Activated gamma-delta T cell treated with Interleukin-2 at 50 U/mL for 16 hours (primary cell): ENCODE results near the gene THRAP3.
"Not testable (repeated sequence)": the region's sequence is repeated elsewhere in the genome, so short reads cannot be mapped to it uniquely, and the experiment has no call there.

Source experiments
- DNase-seq: peaks from one replicate; pipeline ENCODE4 v3.0.0-alpha.2; 2020

Gene THRAP3

GRCh38 chr1:36251794-36252481 lies 27.7 kb downstream of the THRAP3 start:
- DNase-seq = no peak

DNA sequence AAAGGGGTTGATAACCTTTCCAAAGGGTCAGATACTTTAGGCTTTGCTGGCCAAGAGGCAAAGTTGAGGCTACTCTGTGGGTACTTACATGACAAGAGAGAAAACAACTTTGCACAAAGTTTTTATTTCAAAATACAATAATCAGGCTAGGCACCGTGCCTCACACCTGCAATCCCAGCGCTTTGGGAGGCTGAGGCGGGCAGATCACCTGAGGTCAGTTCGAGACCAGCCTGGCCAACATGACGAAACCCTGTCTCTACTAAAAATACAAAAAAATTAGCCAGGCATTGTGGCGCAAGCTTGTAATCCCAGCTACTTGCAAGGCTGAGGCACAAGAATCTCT lies 28.2 kb downstream of the THRAP3 start:
- DNase-seq = not testable (repeated sequence)

DNA sequence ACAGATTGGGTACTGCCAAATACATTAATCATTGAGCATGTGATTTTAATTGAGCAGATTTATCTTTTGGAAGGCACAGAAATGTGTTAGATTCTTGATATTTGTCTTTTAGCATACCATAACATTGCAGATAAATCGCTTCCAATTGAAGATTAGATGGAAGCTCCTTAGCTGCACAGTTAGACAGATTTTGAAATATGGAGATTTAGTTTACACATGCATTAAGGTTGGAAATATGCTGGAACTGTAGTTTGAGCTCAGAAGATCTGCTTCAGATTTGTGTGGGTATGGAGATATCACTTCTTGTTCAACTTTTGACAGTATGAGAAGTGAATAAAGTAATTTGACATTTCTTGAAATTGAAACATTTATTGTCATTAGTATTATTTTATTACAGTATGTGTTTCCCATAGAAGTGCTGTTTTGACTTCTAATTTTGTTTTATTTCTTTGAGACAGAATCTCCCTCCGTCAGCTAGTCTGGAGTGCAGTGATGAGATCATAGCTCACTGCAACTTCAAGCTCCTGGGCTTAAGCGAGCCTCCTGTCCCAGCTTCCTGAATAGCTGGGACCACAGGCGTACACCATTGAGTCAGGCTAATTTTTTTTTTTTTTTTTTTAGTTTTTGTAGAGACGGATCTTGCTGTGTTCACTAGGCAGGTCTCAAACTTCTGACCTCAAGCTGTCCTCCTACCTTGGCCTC lies 29.1 kb downstream of the THRAP3 start:
- DNase-seq = no peak

DNA sequence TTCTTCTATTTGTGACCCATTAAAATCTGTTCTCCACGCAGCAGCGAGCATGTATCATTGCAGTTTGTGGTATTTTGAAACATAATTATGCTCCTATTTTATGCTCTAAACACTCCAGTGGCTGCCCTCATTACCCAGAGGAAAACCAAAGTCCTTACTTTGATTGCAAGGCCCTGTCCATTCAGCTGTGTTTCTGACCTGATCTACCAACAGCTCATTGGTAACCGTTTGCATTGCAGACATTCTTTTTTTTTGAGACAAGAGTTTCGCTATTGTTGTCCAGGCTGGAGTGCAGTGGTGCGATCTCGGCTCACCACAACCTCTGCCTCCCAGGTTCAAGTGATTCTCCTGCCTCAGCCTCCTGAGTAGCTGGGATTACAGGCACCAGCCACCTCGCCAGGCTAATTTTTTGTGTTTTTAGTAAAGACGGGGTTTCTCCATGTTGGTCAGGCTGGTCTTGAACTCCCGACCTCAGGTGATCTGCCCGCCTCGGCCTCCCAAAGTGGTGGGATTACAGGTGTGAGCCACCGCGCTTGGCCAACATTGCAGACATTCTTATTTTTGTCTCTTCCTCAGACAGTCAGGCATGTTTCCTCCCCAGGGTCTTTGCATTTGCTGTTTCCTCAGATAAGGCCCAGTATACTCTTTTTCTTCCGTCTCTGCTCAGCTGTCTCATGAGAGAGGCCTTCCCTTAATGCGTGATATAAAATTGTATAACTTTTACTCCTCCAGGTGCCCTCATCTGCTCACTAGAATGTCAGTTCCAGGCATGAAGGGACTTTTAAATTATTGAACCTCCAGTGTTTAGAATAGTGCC lies 32.5 kb downstream of the THRAP3 start:
- no peak for DNase-seq

DNA sequence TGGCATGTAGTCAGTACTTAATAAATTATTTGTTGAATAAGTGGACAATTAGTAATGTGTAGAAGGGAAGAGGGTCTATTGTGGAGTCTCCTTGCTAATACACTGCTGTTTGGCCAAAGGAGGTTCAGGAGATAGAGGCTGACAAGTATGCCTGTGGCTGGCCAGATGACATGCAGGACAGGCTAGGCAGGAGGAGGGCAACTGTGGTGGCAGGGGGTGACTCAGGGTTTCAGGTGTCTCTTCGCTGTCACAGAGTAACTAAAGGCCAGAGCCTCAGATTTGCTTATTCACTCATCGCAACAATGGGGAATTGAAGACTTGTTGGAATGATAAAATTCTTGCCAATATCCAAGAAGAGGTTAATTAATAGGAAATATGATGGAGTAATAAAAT lies 33.1 kb downstream of the THRAP3 start:
- no peak for DNase-seq

DNA sequence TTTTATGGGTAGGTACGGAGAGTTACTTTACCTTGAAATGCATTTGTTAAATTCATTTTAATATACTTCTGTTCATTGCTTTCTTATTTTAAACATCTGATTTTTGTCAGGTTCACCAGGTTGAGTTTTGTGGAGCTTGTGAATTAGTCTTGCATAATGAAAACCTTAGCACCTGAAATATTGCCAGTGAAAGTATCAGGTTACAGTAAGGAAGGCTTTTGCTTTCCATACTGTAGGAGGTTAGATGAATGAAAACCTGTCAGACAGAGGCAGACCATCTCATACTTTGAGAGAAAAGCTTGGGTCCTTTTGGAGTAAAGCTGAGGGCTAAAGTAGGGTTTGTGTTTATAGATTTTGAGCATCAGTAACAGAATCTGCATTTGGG lies 34.7 kb downstream of the THRAP3 start:
- DNase-seq = no peak

DNA sequence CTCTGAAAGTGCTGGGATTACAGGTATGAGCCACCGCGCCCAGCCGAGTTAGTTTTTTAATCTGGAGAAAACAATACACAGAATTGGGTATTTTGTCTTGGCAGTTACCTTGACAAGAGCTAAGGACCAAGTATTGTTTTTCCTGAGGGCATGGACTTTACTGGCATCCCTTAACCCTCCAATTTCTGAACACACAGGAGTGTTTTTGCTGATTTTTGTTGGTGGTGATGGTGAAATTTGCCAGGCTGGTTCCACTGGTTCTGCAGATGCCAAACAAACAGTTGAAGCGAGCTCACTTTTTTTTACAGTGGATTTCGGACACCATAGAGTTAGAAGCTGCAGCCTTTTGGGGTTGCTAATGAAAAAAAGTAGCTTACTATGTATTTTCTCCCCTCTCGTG lies 44.7 kb downstream of the THRAP3 start:
- DNase-seq = no peak

- no peak for DNase-seq
Observed at GRCh38 chr1:36269408-36269838, 45.2 kb downstream of the THRAP3 start.

- no peak for DNase-seq
Observed at GRCh38 chr1:36273024-36273423, 48.8 kb downstream of the THRAP3 start.

- DNase-seq = no peak
Observed at GRCh38 chr1:36274201-36274600, 50.0 kb downstream of the THRAP3 start.

- DNase-seq = no peak
Observed at GRCh38 chr1:36276688-36277087, 52.4 kb downstream of the THRAP3 start.

GRCh38 chr1:36279110-36279788 lies 55.0 kb downstream of the THRAP3 start:
- DNase-seq = no peak

DNA sequence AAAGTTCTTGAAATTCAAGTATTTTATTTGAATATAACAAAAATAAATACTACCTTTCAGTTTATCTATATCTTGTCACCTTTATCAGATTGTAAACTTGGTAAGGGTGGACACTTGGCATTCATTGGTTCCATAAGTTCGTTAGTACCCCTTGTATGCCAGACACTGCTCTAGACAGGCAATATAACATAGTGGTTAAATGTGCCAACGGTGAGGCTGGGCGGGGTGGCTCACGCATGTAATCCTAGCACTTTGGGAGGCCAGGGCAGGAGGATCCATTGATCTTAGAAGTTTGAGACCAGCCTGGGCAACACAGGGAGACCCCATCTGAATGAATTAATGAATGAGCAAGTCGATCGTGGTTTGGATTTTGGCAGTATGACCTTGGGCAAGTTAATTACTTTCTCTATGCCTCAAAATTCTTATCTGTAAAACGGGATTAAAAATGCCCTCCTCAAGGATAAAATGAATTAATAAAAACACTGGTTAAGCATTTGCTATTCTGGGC lies 55.6 kb downstream of the THRAP3 start:
- no peak for DNase-seq

GRCh38 chr1:36284061-36284460 lies 59.8 kb downstream of the THRAP3 start:
- DNase-seq = no peak

GRCh38 chr1:36284517-36284916 lies 60.3 kb downstream of the THRAP3 start:
- DNase-seq = no peak

DNA sequence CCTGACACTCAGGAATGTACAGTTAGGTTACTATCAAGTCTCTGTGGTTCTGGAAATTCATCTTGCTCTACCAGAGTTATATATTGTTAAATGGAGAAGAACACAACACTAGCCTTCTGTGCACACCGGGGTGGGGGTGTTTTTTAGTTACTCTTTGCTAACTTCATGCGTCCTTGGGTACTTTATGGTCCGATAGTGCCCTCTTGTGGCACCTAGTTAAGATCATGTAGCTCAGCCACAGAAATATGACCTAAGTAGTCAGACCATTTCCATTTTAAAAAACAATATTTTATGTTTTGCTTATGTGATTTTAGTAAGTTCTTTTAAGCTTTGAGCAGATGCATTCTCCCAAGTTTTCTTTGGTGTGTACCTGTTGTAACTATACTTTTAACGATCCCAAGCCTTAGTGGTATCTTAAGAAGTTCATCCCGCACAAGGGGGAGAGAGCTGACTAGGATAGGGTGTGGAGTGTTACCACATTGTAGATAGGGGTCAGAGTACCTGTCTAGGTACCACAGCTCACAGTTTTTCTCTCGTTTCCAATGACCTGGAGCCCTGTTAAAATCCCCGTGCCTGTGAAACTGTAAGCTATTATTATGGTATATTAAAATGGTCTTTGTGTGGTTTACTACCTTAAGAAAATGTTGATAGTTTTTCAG lies 61.3 kb downstream of the THRAP3 start:
- DNase-seq = peak; percentile 60

DNA sequence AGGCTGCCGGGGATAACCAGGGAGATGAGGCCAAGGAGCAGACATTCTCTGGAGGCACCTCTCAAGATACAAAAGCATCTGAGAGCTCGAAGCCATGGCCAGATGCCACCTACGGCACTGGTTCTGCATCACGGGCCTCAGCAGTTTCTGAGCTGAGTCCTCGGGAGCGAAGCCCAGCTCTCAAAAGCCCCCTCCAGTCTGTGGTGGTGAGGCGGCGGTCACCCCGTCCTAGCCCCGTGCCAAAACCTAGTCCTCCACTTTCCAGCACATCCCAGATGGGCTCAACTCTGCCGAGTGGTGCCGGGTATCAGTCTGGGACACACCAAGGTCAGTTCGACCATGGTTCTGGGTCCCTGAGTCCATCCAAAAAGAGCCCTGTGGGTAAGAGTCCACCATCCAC lies 62.6 kb downstream of the THRAP3 start:
- no peak for DNase-seq

DNA sequence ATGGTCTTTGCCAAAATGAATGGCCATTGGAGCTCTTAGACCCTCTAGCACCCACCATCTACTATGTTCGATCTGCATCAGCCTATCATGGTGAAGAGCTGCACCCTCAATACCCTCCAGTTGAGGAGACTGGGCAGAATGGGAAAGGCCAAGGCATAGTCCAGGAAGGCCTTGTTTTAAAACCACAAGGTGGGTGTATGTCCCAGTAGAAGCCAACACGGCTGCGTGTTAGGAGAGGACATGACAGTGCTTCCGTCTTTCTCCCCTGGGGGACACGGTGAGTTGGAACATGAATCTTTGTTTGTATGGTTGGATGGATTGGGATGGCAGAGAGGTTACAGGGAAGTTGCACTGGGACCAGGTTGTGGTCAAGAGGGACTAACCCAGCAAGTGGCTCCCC lies 63.4 kb downstream of the THRAP3 start:
- DNase-seq = no peak

DNA sequence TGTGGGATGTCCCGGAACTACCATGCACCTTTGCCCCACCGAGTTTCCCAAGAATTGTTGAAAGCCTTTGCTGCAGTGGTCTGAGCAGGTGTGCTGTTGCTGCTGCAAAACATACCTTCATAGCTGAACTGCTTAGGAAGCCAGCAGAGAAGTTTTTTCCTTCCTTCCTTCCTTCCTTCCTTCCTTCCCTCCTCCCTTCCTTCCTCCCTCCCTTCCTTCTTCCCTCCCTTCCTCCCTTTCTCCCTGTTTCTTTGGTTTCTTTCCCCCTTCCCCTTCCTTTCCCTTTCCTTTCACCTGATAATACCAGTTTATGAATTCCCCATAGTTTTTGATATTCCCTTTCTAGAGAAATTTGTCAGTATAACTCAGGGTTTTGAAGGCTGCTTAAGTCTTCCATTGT lies 71.1 kb downstream of the THRAP3 start:
- no peak for DNase-seq

DNA sequence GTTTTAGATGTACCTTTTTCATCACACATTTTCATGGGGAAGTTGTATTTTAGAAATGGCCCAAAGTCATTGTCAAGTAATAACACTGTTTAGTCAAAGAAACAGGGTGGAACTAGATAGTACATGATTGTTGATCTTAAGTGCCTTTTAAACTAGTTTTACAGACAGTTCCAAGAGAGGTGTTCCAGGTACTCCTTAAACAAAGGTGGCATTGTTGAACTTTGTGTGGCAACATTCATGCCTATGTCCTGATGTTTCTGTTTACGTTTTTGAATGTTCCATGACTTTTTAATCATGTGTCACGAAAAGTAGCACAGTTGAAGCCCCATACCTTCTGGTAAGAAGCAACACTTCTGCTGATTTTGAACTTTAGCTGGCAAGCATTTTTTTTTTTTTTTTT lies 72.8 kb downstream of the THRAP3 start:
- DNase-seq = no peak

DNA sequence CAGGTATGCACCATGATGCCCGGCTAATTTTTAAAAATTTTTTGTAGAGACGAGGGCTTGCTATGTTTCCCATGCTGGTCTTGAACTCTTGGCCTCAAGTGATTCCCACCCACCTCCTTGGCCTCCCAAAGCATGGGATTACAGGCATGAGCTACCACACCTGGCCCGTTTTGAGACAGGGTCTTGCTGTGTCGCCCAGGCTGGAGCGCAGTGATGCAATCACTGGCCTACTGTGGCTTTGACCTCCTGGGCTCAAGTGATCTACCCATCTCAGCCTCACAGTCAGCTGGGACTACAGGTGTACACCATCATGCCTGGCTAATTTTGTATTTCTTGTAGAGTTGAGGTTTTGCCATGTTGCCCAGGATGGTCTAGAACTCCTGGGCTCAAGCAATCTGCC lies 74.4 kb downstream of the THRAP3 start:
- DNase-seq = no peak

DNA sequence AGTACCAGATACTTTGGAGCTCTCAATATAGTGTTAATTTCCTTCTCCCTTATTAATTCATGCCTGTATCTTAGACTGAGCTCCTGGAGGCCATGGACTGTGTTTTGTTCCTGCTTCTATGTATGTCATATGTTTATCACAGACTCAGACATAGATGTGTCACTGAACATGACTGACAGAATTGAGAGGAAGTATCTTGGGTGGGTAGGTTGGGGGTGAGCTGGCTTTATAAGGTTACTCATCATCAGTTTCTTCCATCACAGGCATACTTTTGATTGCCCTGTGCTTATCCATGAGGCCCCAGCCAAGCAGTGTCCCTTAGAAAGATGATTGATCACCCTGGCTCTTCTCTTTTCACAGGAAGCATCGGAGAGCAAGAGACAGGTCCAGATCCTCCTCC lies 76.3 kb downstream of the THRAP3 start:
- DNase-seq = no peak

DNA sequence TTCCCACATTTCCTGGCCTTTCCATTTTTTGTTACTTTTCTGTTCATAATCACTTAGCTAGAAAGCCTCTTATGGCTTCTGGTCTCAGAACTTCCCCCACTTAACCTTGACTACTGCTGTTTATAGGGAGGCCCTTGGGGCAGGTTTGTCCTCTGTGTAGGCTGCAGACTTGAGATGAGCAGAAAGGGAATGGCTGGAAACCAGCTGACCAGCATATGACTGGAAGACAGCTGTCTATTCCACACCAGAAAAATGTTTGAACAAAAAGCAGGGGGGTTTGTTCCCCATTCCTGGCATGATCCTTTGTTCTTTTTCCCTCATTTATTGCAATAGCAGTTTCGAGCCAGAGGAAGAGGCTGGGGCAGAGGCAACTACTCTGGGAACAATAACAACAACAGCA lies 77.0 kb downstream of the THRAP3 start:
- DNase-seq = no peak
